IMR-90 (cell line): ENCODE measurements around the gene PRSS33. TPM values are rescaled to one million over a fixed set of nuclear protein-coding genes. Genes with fewer than 3 reads are reported as not detected.
A peak's percentile ranks its signal among the peaks of the same experiment; 100 is the strongest.

Source experiments
- ATAC-seq: fragments of 200-7000 bp; cut with Tn5 transposase; 2 replicates; pipeline ENCODE4 v1.9.1; 2020; ENCODE audit warnings: low read depth, mild to moderate bottlenecking, moderate library complexity
- BruUV-seq: library from RNA; stranded (reverse); fragments of 400-500 nt; replicated peaks from 2 replicates; lab custom pipeline; 2021; lab: Mats Ljungman, UMichigan
- CTCF ChIA-PET: fragments of 300-600 bp; formaldehyde crosslinking; extraction: SDS; loops from one replicate; lab custom pipeline; 2021; ENCODE audit warnings: antibody characterized with exemption; lab: Yijun Ruan, JAX
- POLR2A ChIA-PET: fragments of 300-600 bp; sonication (Branson Sonifier 250); formaldehyde crosslinking; loops from one replicate; lab custom pipeline; 2022; ENCODE audit warnings: antibody characterized with exemption; ENCODE audit not compliant: unreplicated experiment; lab: Charles Lee
- DNase-seq: peaks from one replicate; pipeline ENCODE4 v3.0.0; 2013
- H2AFZ ChIP-seq: replicated peaks from 2 replicates; pipeline ENCODE3; 2013; ENCODE audit warnings: low read length, mild to moderate bottlenecking; ENCODE audit not compliant: poor library complexity
- H2AK5ac ChIP-seq: 2 replicates; pipeline ENCODE4 v1.6.1; 2013; ENCODE audit warnings: low read depth, low read length, inconsistent platforms
- H2AK9ac ChIP-seq: replicated peaks from 2 replicates; pipeline ENCODE3; 2013; ENCODE audit warnings: mild to moderate bottlenecking, low read depth, low read length, moderate library complexity; ENCODE audit not compliant: poor library complexity
- H2BK120ac ChIP-seq: 2 replicates; pipeline ENCODE4 v1.6.1; 2013; ENCODE audit warnings: low read depth, low read length, inconsistent platforms
- H2BK15ac ChIP-seq: 3 replicates; pipeline ENCODE4 v1.6.1; 2013; ENCODE audit warnings: low read depth, low read length, inconsistent platforms
- H2BK20ac ChIP-seq: 2 replicates; pipeline ENCODE4 v1.6.1; 2013; ENCODE audit warnings: low read depth, mild to moderate bottlenecking, inconsistent platforms, low read length, moderate library complexity
- H2BK5ac ChIP-seq: 2 replicates; pipeline ENCODE4 v1.6.1; 2013; ENCODE audit warnings: mild to moderate bottlenecking, low read depth, low read length, inconsistent platforms; ENCODE audit not compliant: poor library complexity, severe bottlenecking
- H3K14ac ChIP-seq: replicated peaks from 2 replicates; pipeline ENCODE4 v1.6.1; 2013; ENCODE audit warnings: low read depth, low read length, inconsistent platforms
- H3K18ac ChIP-seq: 2 replicates; pipeline ENCODE4 v1.6.1; 2013; ENCODE audit warnings: low read depth, low read length, control low read depth
- H3K23ac ChIP-seq: 2 replicates; pipeline ENCODE4 v1.6.1; 2013; ENCODE audit warnings: low read depth, low read length, inconsistent platforms
- H3K27ac ChIP-seq: 2 replicates; pipeline ENCODE4 v1.5.1; 2013; ENCODE audit warnings: mild to moderate bottlenecking, control low read depth, low read length; ENCODE audit not compliant: insufficient read depth
- H3K27me3 ChIP-seq: 2 replicates; pipeline ENCODE4 v1.6.1; 2013; ENCODE audit warnings: low read length; ENCODE audit not compliant: control insufficient read depth, insufficient read depth
- H3K36me3 ChIP-seq: 2 replicates; pipeline ENCODE4 v1.6.1; 2013; ENCODE audit warnings: low read length, mixed read lengths; ENCODE audit not compliant: control insufficient read depth, insufficient read depth
- H3K4ac ChIP-seq: 2 replicates; pipeline ENCODE4 v1.6.1; 2013; ENCODE audit warnings: low read depth, low read length, inconsistent platforms
- H3K4me1 ChIP-seq: 2 replicates; pipeline ENCODE4 v1.6.1; 2013; ENCODE audit warnings: low read length, mixed read lengths; ENCODE audit not compliant: control insufficient read depth, insufficient read depth
- H3K4me2 ChIP-seq: 2 replicates; pipeline ENCODE4 v1.6.1; 2013; ENCODE audit warnings: low read depth, mild to moderate bottlenecking, control low read depth, low read length, moderate library complexity
- H3K4me3 ChIP-seq: 2 replicates; pipeline ENCODE4 v1.5.1; 2013; ENCODE audit warnings: low read depth, mild to moderate bottlenecking, control low read depth, low read length, moderate library complexity; ENCODE audit not compliant: insufficient read depth
- H3K56ac ChIP-seq: 2 replicates; pipeline ENCODE4 v1.6.1; 2013; ENCODE audit warnings: low read length, inconsistent platforms; ENCODE audit not compliant: insufficient read depth; ENCODE audit errors: extremely low read depth
- H3K79me1 ChIP-seq, 2 experiments: 2 replicates each; pipeline ENCODE4 v1.6.1; 2013; ENCODE audit warnings: low read length in 2 of 2, inconsistent platforms in 1 of 2, low read depth in 1 of 2
- H3K9ac ChIP-seq: 2 replicates; pipeline ENCODE4 v1.6.1; 2013; ENCODE audit warnings: low read depth, low read length, control low read depth
- H3K9me1 ChIP-seq: 2 replicates; pipeline ENCODE4 v1.6.1; 2013; ENCODE audit warnings: low read length, inconsistent platforms; ENCODE audit not compliant: insufficient read depth
- H3K9me3 ChIP-seq: 2 replicates; pipeline ENCODE4 v1.6.1; 2013; ENCODE audit warnings: low read length; ENCODE audit not compliant: control insufficient read depth, insufficient read depth
- H4K20me1 ChIP-seq: 2 replicates; pipeline ENCODE4 v1.6.1; 2013; ENCODE audit warnings: low read length, inconsistent platforms; ENCODE audit not compliant: insufficient read depth
- H4K5ac ChIP-seq: 2 replicates; pipeline ENCODE4 v1.6.1; 2013; ENCODE audit warnings: mild to moderate bottlenecking, low read depth, low read length, control low read depth
- H4K8ac ChIP-seq, 2 experiments: 2 replicates each; pipeline ENCODE4 v1.6.1; 2013; ENCODE audit warnings: low read depth in 2 of 2, low read length in 2 of 2, control low read depth in 1 of 2, inconsistent platforms in 1 of 2
- H4K91ac ChIP-seq: 2 replicates; pipeline ENCODE4 v1.6.1; 2013; ENCODE audit warnings: low read depth, low read length, inconsistent platforms; ENCODE audit not compliant: insufficient read depth
- BHLHE40 ChIP-seq: fragments of 150-350 bp; IDR thresholded peaks from 2 replicates; pipeline ENCODE4 v1.6.1; 2016; ENCODE audit warnings: mild to moderate bottlenecking, low read depth, low read length
- CEBPB ChIP-seq: IDR thresholded peaks from 2 replicates; pipeline ENCODE4 v1.6.1; 2012; ENCODE audit warnings: low read depth, low read length, improper control_type of control experiment
- FOS ChIP-seq: fragments of 150-350 bp; IDR thresholded peaks from 2 replicates; pipeline ENCODE4 v1.6.1; 2016; ENCODE audit warnings: low read depth, low read length
- MAZ ChIP-seq: IDR thresholded peaks from 2 replicates; pipeline ENCODE4 v1.6.1; 2012; ENCODE audit warnings: low read depth, mild to moderate bottlenecking, low read length, improper control_type of control experiment, moderate library complexity, borderline replicate concordance
- NFE2L2 ChIP-seq: fragments of 150-350 bp; IDR thresholded peaks from 2 replicates; pipeline ENCODE4 v1.6.1; 2016; ENCODE audit warnings: low read depth, mild to moderate bottlenecking, low read length
- POLR2A ChIP-seq: IDR thresholded peaks from 2 replicates; pipeline ENCODE4 v1.6.1; 2012; ENCODE audit warnings: mild to moderate bottlenecking, low read depth, low read length
- RAD21 ChIP-seq: IDR thresholded peaks from 2 replicates; pipeline ENCODE4 v1.6.1; 2012; ENCODE audit warnings: low read length, improper control_type of control experiment
- RCOR1 ChIP-seq: IDR thresholded peaks from 2 replicates; pipeline ENCODE4 v1.6.1; 2012; ENCODE audit warnings: mild to moderate bottlenecking, low read length, improper control_type of control experiment; ENCODE audit not compliant: insufficient replicate concordance
- RFX5 ChIP-seq: IDR thresholded peaks from 2 replicates; pipeline ENCODE4 v1.8.0; 2012; ENCODE audit warnings: low read depth, mild to moderate bottlenecking, low read length, moderate library complexity
- WGBS, 2 experiments: methylation state at CpG; one replicate each; pipeline versions ENCODE4 v1.1.5 to v1.1.7; 2013; ENCODE audit warnings: missing lambda C conversion rate in 2 of 2; ENCODE audit not compliant: insufficient read length in 1 of 2; ENCODE audit errors: extremely low coverage in 2 of 2; 5-methylcytosine and 5-hydroxymethylcytosine counted together
- dilution Hi-C: fragments of 300-500 bp; cut with HindIII; formaldehyde crosslinking; loops from one replicate; pipeline ENCODE4 v1.14.3; 2018; ENCODE audit warnings: low sequenced_read_pairs; ENCODE audit not compliant: unreplicated experiment
- in situ Hi-C: fragments of 300-500 bp; cut with MboI; formaldehyde crosslinking; loops from 3 replicates; pipeline ENCODE4 v1.14.3; 2019; ENCODE audit warnings: low sequenced_read_pairs, inconsistent platforms, mixed read lengths
- intact Hi-C: fragments of 100-400 bp; cut with micrococcal nuclease; formaldehyde crosslinking; loops from 2 replicates; pipeline ENCODE4 v1.10.0; 2022
- polyA plus RNA-seq, 3 experiments: library from polyadenylated mRNA; depleted of rRNA; stranded (reverse); fragments of >200 nt; gene quantifications; 2 replicates each; pipeline ENCODE4 v1.2.3, GENCODE V29; 2012; ENCODE audit warnings: low replicate concordance in 1 of 3
- total RNA-seq: library from RNA; depleted of rRNA; stranded (reverse); fragments of >200 nt; gene quantifications from 2 replicates; pipeline ENCODE4 v1.2.3, GENCODE V29; 2012
- TF ChIP-seq, protein P1 (sequence below): conservative IDR thresholded peaks from 2 replicates; pipeline ENCODE4 v1.5.1; 2012; ENCODE audit warnings: mild to moderate bottlenecking, low read depth, low read length, improper control_type of control experiment
- TF ChIP-seq, protein P2 (sequence below): fragments of 150-350 bp; IDR thresholded peaks from 2 replicates; pipeline ENCODE4 v1.6.1; 2016; ENCODE audit warnings: low read depth, mild to moderate bottlenecking, low read length, moderate library complexity, borderline replicate concordance

The PRSS33 gene
- total and polyA plus RNA-seq, 2 of the 4 experiments (the other 2 are of a cell fraction): not detected

DNA sequence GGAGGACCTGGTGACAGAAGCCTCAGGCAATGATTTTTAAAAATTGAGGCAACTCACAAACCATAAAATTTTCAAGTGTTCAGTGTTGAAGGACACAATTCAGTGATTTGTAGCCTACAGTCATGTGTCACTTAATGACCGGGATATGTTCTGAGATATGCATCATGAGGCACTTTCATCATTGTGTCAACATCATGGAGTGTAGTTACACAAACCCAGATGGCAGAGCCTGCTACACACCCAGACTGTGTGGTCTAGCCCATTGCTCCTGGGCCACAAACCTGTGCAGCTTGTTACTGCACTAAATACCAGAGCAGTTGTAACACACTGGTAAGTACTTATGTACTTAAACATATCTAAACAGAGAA lies 12.5 kb upstream of the PRSS33 start:
- H2BK120ac ChIP-seq: no peak overlapping the region
- no peak overlapping the region for H3K4ac ChIP-seq
- H3K4me3 ChIP-seq: no peak overlapping the region
- no peak overlapping the region for H2AK5ac ChIP-seq
- H3K4me2 ChIP-seq: no peak overlapping the region
- WGBS, 2 experiments: no CpG with 5 or more reads among the region's 1 CpG
- H3K56ac ChIP-seq: no peak overlapping the region
- no peak overlapping the region for H2BK15ac ChIP-seq
- intact Hi-C loops (no loop called here), dilution Hi-C loops (no loop called here), in situ Hi-C loops (no loop called here)
- no peak overlapping the region for H4K5ac ChIP-seq
- H3K23ac ChIP-seq: no peak overlapping the region
- no peaks in the 10 kb centered on the region for H3K4me1 ChIP-seq
- TF ChIP-seq FOS (no peak), CEBPB (no peak), MAZ (no peak), RFX5 (no peak), NFE2L2 (no peak), POLR2A (no peak), RAD21 (no peak), BHLHE40 (no peak), RCOR1 (no peak)
- TF ChIP-seq, protein P1, sequence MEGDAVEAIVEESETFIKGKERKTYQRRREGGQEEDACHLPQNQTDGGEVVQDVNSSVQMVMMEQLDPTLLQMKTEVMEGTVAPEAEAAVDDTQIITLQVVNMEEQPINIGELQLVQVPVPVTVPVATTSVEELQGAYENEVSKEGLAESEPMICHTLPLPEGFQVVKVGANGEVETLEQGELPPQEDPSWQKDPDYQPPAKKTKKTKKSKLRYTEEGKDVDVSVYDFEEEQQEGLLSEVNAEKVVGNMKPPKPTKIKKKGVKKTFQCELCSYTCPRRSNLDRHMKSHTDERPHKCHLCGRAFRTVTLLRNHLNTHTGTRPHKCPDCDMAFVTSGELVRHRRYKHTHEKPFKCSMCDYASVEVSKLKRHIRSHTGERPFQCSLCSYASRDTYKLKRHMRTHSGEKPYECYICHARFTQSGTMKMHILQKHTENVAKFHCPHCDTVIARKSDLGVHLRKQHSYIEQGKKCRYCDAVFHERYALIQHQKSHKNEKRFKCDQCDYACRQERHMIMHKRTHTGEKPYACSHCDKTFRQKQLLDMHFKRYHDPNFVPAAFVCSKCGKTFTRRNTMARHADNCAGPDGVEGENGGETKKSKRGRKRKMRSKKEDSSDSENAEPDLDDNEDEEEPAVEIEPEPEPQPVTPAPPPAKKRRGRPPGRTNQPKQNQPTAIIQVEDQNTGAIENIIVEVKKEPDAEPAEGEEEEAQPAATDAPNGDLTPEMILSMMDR: no peak
- TF ChIP-seq, protein P2, sequence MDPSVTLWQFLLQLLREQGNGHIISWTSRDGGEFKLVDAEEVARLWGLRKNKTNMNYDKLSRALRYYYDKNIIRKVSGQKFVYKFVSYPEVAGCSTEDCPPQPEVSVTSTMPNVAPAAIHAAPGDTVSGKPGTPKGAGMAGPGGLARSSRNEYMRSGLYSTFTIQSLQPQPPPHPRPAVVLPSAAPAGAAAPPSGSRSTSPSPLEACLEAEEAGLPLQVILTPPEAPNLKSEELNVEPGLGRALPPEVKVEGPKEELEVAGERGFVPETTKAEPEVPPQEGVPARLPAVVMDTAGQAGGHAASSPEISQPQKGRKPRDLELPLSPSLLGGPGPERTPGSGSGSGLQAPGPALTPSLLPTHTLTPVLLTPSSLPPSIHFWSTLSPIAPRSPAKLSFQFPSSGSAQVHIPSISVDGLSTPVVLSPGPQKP: no peak
- no peak overlapping the region for H2AFZ ChIP-seq
- no peak overlapping the region for H3K9ac ChIP-seq
- POLR2A ChIA-PET: no interaction called here
- H4K8ac ChIP-seq: no peak overlapping the region
- no peak overlapping the region for H3K18ac ChIP-seq
- no peak overlapping the region for H2AK9ac ChIP-seq
- no peaks in the 10 kb centered on the region for H4K20me1 ChIP-seq
- no peaks in the 10 kb centered on the region for H3K9me1 ChIP-seq
- no peak for ATAC-seq
- peaks cover 11% of the 10 kb centered on the region for H3K27me3 ChIP-seq
- no peak overlapping the region for H3K27ac ChIP-seq
- no peak overlapping the region for H4K91ac ChIP-seq
- CTCF ChIA-PET: interaction anchor here (0.9 kb wide), 1 partner anchor 14 kb away, joined by 3 read pairs; no protein-coding TSS in a partner anchor
- no peaks in the 10 kb centered on the region for H3K36me3 ChIP-seq
- peak; percentile 4 for DNase-seq
- BruUV-seq: no TSS peak
- no peak overlapping the region for H2BK20ac ChIP-seq
- H3K79me1 ChIP-seq: no peaks in the 10 kb centered on the region
- peaks cover 11% of the 10 kb centered on the region for H3K9me3 ChIP-seq
- H2BK5ac ChIP-seq: no peak overlapping the region
- H3K14ac ChIP-seq: no peak overlapping the region
